ENCODE results near the gene USP7. TPM values are rescaled to one million over a fixed set of nuclear protein-coding genes. Genes with fewer than 3 reads are reported as not detected.
A peak's percentile ranks its signal among the peaks of the same experiment; 100 is the strongest.

USP7 gene
- polyA plus RNA-seq, 3 donors: 2.4 to 31.7 (median 4.1) TPM

DNA sequence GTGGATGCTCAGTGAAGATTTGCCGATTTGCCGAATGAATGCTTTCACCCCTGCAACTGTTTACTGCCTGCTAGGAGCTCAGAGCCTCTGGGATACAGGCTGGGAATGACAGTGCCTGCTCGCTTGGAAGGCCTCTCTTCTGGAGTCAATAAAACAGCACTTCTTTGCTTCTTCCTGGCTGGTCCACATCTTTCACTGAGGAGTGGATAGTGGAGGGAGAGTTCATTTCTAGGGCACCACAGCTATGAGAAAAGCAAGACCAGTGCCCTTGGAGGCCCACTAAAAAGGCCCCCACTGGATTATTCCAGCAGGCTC lies 3.1 kb upstream of the USP7 start:
- Mint-ChIP-seq H3K9me3 (peaks cover 0 to 2% (median 0%) of the 10 kb centered on the region in 7 donors), H3K4me1 (peaks cover 35% of the 10 kb centered on the region), H3K36me3 (peaks cover 6 to 7% of the 10 kb centered on the region in 2 donors), H3K27ac (peak overlapping the region; percentile 82 to 95 (median 91)), H3K27me3 (ENCODE audit: low read depth in 3 of 3) (peaks cover 0 to 9% (median 0%) of the 10 kb centered on the region in 3 donors), H3K4me3 (peak overlapping the region; percentile 35 to 41)
- Histone ChIP-seq H3K9me3 (replicated peaks in 1 of 2; ENCODE audit: control insufficient read depth in 1 of 2, insufficient read depth in 1 of 2, low read length in 2 of 2) (no peaks in the 10 kb centered on the region), H3K4me2 (replicated peaks; ENCODE audit: extremely low read depth, low read length, poor library complexity, severe bottlenecking) (peak overlapping the region; percentile 44), H4K20me1 (ENCODE audit: insufficient read depth, low read length) (peaks cover 10% of the 10 kb centered on the region), H3K27me3 (ENCODE audit: control insufficient read depth in 2 of 2, insufficient read depth in 2 of 2, low read length in 2 of 2) (no peaks in the 10 kb centered on the region), H3K4me1 (ENCODE audit: control insufficient read depth in 1 of 2, insufficient read depth in 2 of 2, low read length in 2 of 2) (peaks cover 37 to 45% of the 10 kb centered on the region in 2 donors), H3K36me3 (replicated peaks in 1 of 2; ENCODE audit: control insufficient read depth in 1 of 2, insufficient read depth in 2 of 2, low read length in 2 of 2) (no peaks in the 10 kb centered on the region), H2AFZ (ENCODE audit: insufficient read depth, low read depth, low read length, poor library complexity, severe bottlenecking) (peak overlapping the region; percentile 49), H3K4me3 (replicated peaks in 1 of 3; ENCODE audit: low read depth in 2 of 3, low read length in 3 of 3) (peak overlapping the region in 1 of 3 experiments; percentile 24), H3K9ac (ENCODE audit: insufficient read depth, low read length, poor library complexity, severe bottlenecking) (no peak overlapping the region), H3K79me2 (ENCODE audit: insufficient read depth, low read length) (peaks cover 28% of the 10 kb centered on the region), H3K27ac (ENCODE audit: low read depth in 1 of 2, low read length in 2 of 2) (peak overlapping the region; percentile 30 to 79)
- WGBS (ENCODE audit: insufficient coverage): 100% methylated on average over 2 of the region's 3 CpGs
- TF ChIP-seq, protein P1, sequence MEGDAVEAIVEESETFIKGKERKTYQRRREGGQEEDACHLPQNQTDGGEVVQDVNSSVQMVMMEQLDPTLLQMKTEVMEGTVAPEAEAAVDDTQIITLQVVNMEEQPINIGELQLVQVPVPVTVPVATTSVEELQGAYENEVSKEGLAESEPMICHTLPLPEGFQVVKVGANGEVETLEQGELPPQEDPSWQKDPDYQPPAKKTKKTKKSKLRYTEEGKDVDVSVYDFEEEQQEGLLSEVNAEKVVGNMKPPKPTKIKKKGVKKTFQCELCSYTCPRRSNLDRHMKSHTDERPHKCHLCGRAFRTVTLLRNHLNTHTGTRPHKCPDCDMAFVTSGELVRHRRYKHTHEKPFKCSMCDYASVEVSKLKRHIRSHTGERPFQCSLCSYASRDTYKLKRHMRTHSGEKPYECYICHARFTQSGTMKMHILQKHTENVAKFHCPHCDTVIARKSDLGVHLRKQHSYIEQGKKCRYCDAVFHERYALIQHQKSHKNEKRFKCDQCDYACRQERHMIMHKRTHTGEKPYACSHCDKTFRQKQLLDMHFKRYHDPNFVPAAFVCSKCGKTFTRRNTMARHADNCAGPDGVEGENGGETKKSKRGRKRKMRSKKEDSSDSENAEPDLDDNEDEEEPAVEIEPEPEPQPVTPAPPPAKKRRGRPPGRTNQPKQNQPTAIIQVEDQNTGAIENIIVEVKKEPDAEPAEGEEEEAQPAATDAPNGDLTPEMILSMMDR (IDR thresholded peaks at IDR 0.05): no peak
- intact Hi-C loops (cut with micrococcal nuclease): loop anchor here (10.0 kb wide), 3 partner anchors 128 to 168 kb away; partner anchors contain the start of gene HAPSTR1 (in 1 of the 2)
- DNase-seq: no peak

DNA sequence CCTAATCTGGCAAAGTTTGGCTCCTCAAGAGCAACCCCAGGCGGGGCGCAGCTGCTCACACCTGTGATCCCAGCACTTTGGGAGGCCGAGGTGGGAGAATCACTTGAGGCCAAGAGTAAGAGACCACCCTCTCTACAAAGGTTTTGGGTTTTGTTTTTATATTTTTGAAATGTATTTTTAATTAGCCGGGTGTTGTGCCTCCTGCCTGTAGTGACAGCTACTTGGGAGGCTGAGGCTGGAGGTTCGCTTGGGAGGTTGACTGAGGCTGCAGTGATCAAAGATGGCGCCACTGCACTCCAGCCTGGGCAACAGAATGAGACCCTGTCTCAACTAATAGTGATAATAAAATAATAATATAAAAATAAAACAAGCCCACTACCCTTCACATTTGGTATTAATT lies 756 bp upstream of the USP7 start:
- Mint-ChIP-seq H3K36me3 (peaks cover 6 to 8% of the 10 kb centered on the region in 2 donors), H3K27me3 (ENCODE audit: low read depth in 3 of 3) (peaks cover 0 to 7% (median 0%) of the 10 kb centered on the region in 3 donors), H3K4me3 (peak overlapping the region; percentile 69 to 79), H3K27ac (peak overlapping the region; percentile 81 to 94 (median 91)), H3K4me1 (peaks cover 58% of the 10 kb centered on the region), H3K9me3 (peaks cover 0 to 2% (median 0%) of the 10 kb centered on the region in 7 donors)
- peaks cover 51% of the 10 kb centered on the region for H3K79me2 ChIP-seq (ENCODE audit: insufficient read depth, low read length)
- TF ChIP-seq, protein P1 (IDR thresholded peaks at IDR 0.05): no peak
- H3K4me1 ChIP-seq (ENCODE audit: control insufficient read depth in 1 of 2, insufficient read depth in 2 of 2, low read length in 2 of 2): peaks cover 60 to 68% of the 10 kb centered on the region in 2 donors
- H3K36me3 ChIP-seq (replicated peaks in 1 of 2; ENCODE audit: control insufficient read depth in 1 of 2, insufficient read depth in 2 of 2, low read length in 2 of 2): no peaks in the 10 kb centered on the region
- peak overlapping the region; percentile 70 for H2AFZ ChIP-seq (ENCODE audit: insufficient read depth, low read depth, low read length, poor library complexity, severe bottlenecking)
- H3K9ac ChIP-seq (ENCODE audit: insufficient read depth, low read length, poor library complexity, severe bottlenecking): peak overlapping the region; percentile 83
- 15% methylated on average over 2 of the region's 6 CpGs for WGBS (ENCODE audit: insufficient coverage)
- peak overlapping the region; percentile 90 to 94 for H3K27ac ChIP-seq (ENCODE audit: low read depth in 1 of 2, low read length in 2 of 2)
- peak overlapping the region; percentile 31 to 76 (median 47) for H3K4me3 ChIP-seq (replicated peaks in 1 of 3; ENCODE audit: low read depth in 2 of 3, low read length in 3 of 3)
- no peaks in the 10 kb centered on the region for H3K27me3 ChIP-seq (ENCODE audit: control insufficient read depth in 2 of 2, insufficient read depth in 2 of 2, low read length in 2 of 2)
- no peak for DNase-seq
- peak overlapping the region; percentile 77 for H3K4me2 ChIP-seq (replicated peaks; ENCODE audit: extremely low read depth, low read length, poor library complexity, severe bottlenecking)
- no peaks in the 10 kb centered on the region for H3K9me3 ChIP-seq (replicated peaks in 1 of 2; ENCODE audit: control insufficient read depth in 1 of 2, insufficient read depth in 1 of 2, low read length in 2 of 2)
- peaks cover 33% of the 10 kb centered on the region for H4K20me1 ChIP-seq (ENCODE audit: insufficient read depth, low read length)
- intact Hi-C loops (cut with micrococcal nuclease): loop anchor here (5.0 to 10.0 kb wide), 5 partner anchors 43 to 170 kb away; partner anchors contain the start of gene HAPSTR1 (in 2 of the 2)
